Activated naive CD4-positive, alpha-beta T cell treated with anti-CD3 and anti-CD28 coated beads, Interleukin-2, amount 50 U/mL, for 24 hours (primary cell): ENCODE measurements around the gene ST3GAL3.

Experiments
- H3K27ac Mint-ChIP-seq: one replicate; pipeline ENCODE4 v1.8.0; 2021; ENCODE audit warnings: mild to moderate bottlenecking, mixed read lengths
- H3K27me3 Mint-ChIP-seq: one replicate; pipeline ENCODE4 v1.8.0; 2021; ENCODE audit warnings: mixed read lengths
- H3K36me3 Mint-ChIP-seq: one replicate; pipeline ENCODE4 v1.8.0; 2021; ENCODE audit warnings: mixed read lengths
- H3K4me1 Mint-ChIP-seq: one replicate; pipeline ENCODE4 v1.8.0; 2021; ENCODE audit warnings: mixed read lengths
- H3K4me3 Mint-ChIP-seq: one replicate; pipeline ENCODE4 v1.8.0; 2021; ENCODE audit warnings: mild to moderate bottlenecking, mixed read lengths
- H3K9me3 Mint-ChIP-seq: one replicate; pipeline ENCODE4 v1.8.0; 2021; ENCODE audit warnings: mixed read lengths

The ST3GAL3 gene

GRCh38 chr1:43805340-43805739 is 98.0 kb downstream of the ST3GAL3 start:
- H3K4me3 Mint-ChIP-seq, result no peak overlapping the region
- peaks cover 22% of the 10 kb centered on the region for H3K36me3 Mint-ChIP-seq

GRCh38 chr1:43806183-43806582 is 98.8 kb downstream of the ST3GAL3 start:
- Mint-ChIP-seq H3K27ac (no peak overlapping the region), H3K36me3 (peaks cover 25% of the 10 kb centered on the region), H3K27me3 (no peaks in the 10 kb centered on the region), H3K4me1 (no peaks in the 10 kb centered on the region), H3K9me3 (peaks cover 5% of the 10 kb centered on the region), H3K4me3 (no peak overlapping the region)

More at GRCh38 chr1:43805340-43805739, 98.0 kb downstream of the ST3GAL3 start:
- H3K4me1 Mint-ChIP-seq, result no peaks in the 10 kb centered on the region
- no peak overlapping the region for H3K27ac Mint-ChIP-seq
- no peaks in the 10 kb centered on the region for H3K27me3 Mint-ChIP-seq
- peaks cover 5% of the 10 kb centered on the region for H3K9me3 Mint-ChIP-seq

GRCh38 chr1:43809097-43809673 is 101.8 kb downstream of the ST3GAL3 start:
- H3K27ac Mint-ChIP-seq, result no peak overlapping the region
- no peaks in the 10 kb centered on the region for H3K4me1 Mint-ChIP-seq

GRCh38 chr1:43812579-43812978 is 105.2 kb downstream of the ST3GAL3 start:
- Mint-ChIP-seq H3K4me3 (no peak overlapping the region), H3K27me3 (no peaks in the 10 kb centered on the region), H3K9me3 (peaks cover 3% of the 10 kb centered on the region), H3K36me3 (peaks cover 43% of the 10 kb centered on the region), H3K27ac (no peak overlapping the region), H3K4me1 (no peaks in the 10 kb centered on the region)

More at GRCh38 chr1:43809097-43809673, 101.8 kb downstream of the ST3GAL3 start:
- Mint-ChIP-seq H3K4me3 (no peak overlapping the region), H3K27me3 (no peaks in the 10 kb centered on the region), H3K9me3 (peaks cover 5% of the 10 kb centered on the region), H3K36me3 (peaks cover 28% of the 10 kb centered on the region)

GRCh38 chr1:43814401-43814800 is 107.1 kb downstream of the ST3GAL3 start:
- H3K27ac Mint-ChIP-seq, result no peak overlapping the region

GRCh38 chr1:43817304-43817939 is 110.1 kb downstream of the ST3GAL3 start:
- H3K4me3 Mint-ChIP-seq, result no peak overlapping the region
- no peaks in the 10 kb centered on the region for H3K4me1 Mint-ChIP-seq
- no peak overlapping the region for H3K27ac Mint-ChIP-seq
- H3K36me3 Mint-ChIP-seq, result peaks cover 45% of the 10 kb centered on the region
- no peaks in the 10 kb centered on the region for H3K9me3 Mint-ChIP-seq
- no peaks in the 10 kb centered on the region for H3K27me3 Mint-ChIP-seq

More at GRCh38 chr1:43814401-43814800, 107.1 kb downstream of the ST3GAL3 start:
- Mint-ChIP-seq H3K4me3 (no peak overlapping the region), H3K4me1 (no peaks in the 10 kb centered on the region), H3K36me3 (peaks cover 43% of the 10 kb centered on the region), H3K9me3 (no peaks in the 10 kb centered on the region), H3K27me3 (no peaks in the 10 kb centered on the region)

GRCh38 chr1:43818691-43819090 is 111.4 kb downstream of the ST3GAL3 start:
- no peak overlapping the region for H3K27ac Mint-ChIP-seq
- no peaks in the 10 kb centered on the region for H3K4me1 Mint-ChIP-seq
- H3K36me3 Mint-ChIP-seq, result peaks cover 49% of the 10 kb centered on the region
- H3K27me3 Mint-ChIP-seq, result no peaks in the 10 kb centered on the region
- H3K4me3 Mint-ChIP-seq, result no peak overlapping the region
- no peaks in the 10 kb centered on the region for H3K9me3 Mint-ChIP-seq

GRCh38 chr1:43819357-43819756 is 112.0 kb downstream of the ST3GAL3 start:
- Mint-ChIP-seq H3K36me3 (peaks cover 45% of the 10 kb centered on the region), H3K27me3 (no peaks in the 10 kb centered on the region), H3K4me1 (no peaks in the 10 kb centered on the region), H3K4me3 (no peak overlapping the region), H3K9me3 (no peaks in the 10 kb centered on the region), H3K27ac (no peak overlapping the region)

- no peaks in the 10 kb centered on the region for H3K27me3 Mint-ChIP-seq
- H3K27ac Mint-ChIP-seq, result no peak overlapping the region
- H3K9me3 Mint-ChIP-seq, result no peaks in the 10 kb centered on the region
- no peak overlapping the region for H3K4me3 Mint-ChIP-seq
- H3K4me1 Mint-ChIP-seq, result no peaks in the 10 kb centered on the region
- peaks cover 34% of the 10 kb centered on the region for H3K36me3 Mint-ChIP-seq
Observed at GRCh38 chr1:43821471-43821870, 114.1 kb downstream of the ST3GAL3 start.

GRCh38 chr1:43822040-43822690 is 114.8 kb downstream of the ST3GAL3 start:
- Mint-ChIP-seq H3K9me3 (no peaks in the 10 kb centered on the region), H3K27me3 (no peaks in the 10 kb centered on the region), H3K27ac (no peak overlapping the region)

GRCh38 chr1:43824795-43825194 is 117.5 kb downstream of the ST3GAL3 start:
- no peaks in the 10 kb centered on the region for H3K9me3 Mint-ChIP-seq
- peaks cover 16% of the 10 kb centered on the region for H3K36me3 Mint-ChIP-seq
- no peak overlapping the region for H3K27ac Mint-ChIP-seq
- H3K4me1 Mint-ChIP-seq, result no peaks in the 10 kb centered on the region
- no peak overlapping the region for H3K4me3 Mint-ChIP-seq
- no peaks in the 10 kb centered on the region for H3K27me3 Mint-ChIP-seq

More at GRCh38 chr1:43822040-43822690, 114.8 kb downstream of the ST3GAL3 start:
- no peaks in the 10 kb centered on the region for H3K4me1 Mint-ChIP-seq
- H3K36me3 Mint-ChIP-seq, result peaks cover 33% of the 10 kb centered on the region
- no peak overlapping the region for H3K4me3 Mint-ChIP-seq

GRCh38 chr1:43828574-43828973 is 121.2 kb downstream of the ST3GAL3 start:
- Mint-ChIP-seq H3K36me3 (peaks cover 12% of the 10 kb centered on the region), H3K27me3 (no peaks in the 10 kb centered on the region), H3K27ac (no peak overlapping the region), H3K9me3 (no peaks in the 10 kb centered on the region), H3K4me3 (no peak overlapping the region), H3K4me1 (peaks cover 20% of the 10 kb centered on the region)

GRCh38 chr1:43830802-43831201 is 123.5 kb downstream of the ST3GAL3 start:
- peaks cover 11% of the 10 kb centered on the region for H3K36me3 Mint-ChIP-seq
- H3K4me1 Mint-ChIP-seq, result peaks cover 38% of the 10 kb centered on the region
- no peak overlapping the region for H3K4me3 Mint-ChIP-seq
- no peaks in the 10 kb centered on the region for H3K9me3 Mint-ChIP-seq
- H3K27me3 Mint-ChIP-seq, result no peaks in the 10 kb centered on the region
- H3K27ac Mint-ChIP-seq, result no peak overlapping the region

- H3K27ac Mint-ChIP-seq, result no peak overlapping the region
- no peak overlapping the region for H3K4me3 Mint-ChIP-seq
- peaks cover 48% of the 10 kb centered on the region for H3K4me1 Mint-ChIP-seq
- no peaks in the 10 kb centered on the region for H3K9me3 Mint-ChIP-seq
- H3K36me3 Mint-ChIP-seq, result peaks cover 11% of the 10 kb centered on the region
- H3K27me3 Mint-ChIP-seq, result no peaks in the 10 kb centered on the region
Observed at GRCh38 chr1:43831851-43832250, 124.5 kb downstream of the ST3GAL3 start.

- Mint-ChIP-seq H3K9me3 (no peaks in the 10 kb centered on the region), H3K27ac (no peak overlapping the region), H3K36me3 (peaks cover 11% of the 10 kb centered on the region), H3K27me3 (no peaks in the 10 kb centered on the region), H3K4me3 (no peak overlapping the region), H3K4me1 (peaks cover 50% of the 10 kb centered on the region)
Observed at GRCh38 chr1:43832255-43832654, 124.9 kb downstream of the ST3GAL3 start.

GRCh38 chr1:43832998-43833397 is 125.7 kb downstream of the ST3GAL3 start:
- no peaks in the 10 kb centered on the region for H3K9me3 Mint-ChIP-seq
- H3K27ac Mint-ChIP-seq, result no peak overlapping the region
- peaks cover 50% of the 10 kb centered on the region for H3K4me1 Mint-ChIP-seq
- no peak overlapping the region for H3K4me3 Mint-ChIP-seq
- H3K27me3 Mint-ChIP-seq, result no peaks in the 10 kb centered on the region
- H3K36me3 Mint-ChIP-seq, result peaks cover 9% of the 10 kb centered on the region
